OCI-LY3 (cell line): Measurements from ENCODE around the gene TEX10.

ENCODE experiments used
- CTCF ChIP-seq: fragments of 200-600, 300-600 bp; sonication (generic); IDR thresholded peaks from 2 replicates; pipeline ENCODE4 v1.5.1; 2014; ENCODE audit warnings: antibody characterized with exemption, low read length, low read depth
- EZH2phosphoT487 ChIP-seq: fragments of 200-600 bp; shearing (Covaris generic); IDR thresholded peaks from 2 replicates; pipeline ENCODE4 v1.6.1; 2018; ENCODE audit warnings: antibody characterized with exemption, mixed run types, low read depth

- TF ChIP-seq CTCF = no peak
- TF ChIP-seq EZH2phosphoT487 = no peak
These were observed 35.0 kb downstream of the TEX10 start for GRCh38 chr9:100317706-100318105.
